GM18526 (cell line): ENCODE measurements around the gene PRDM5.

Source experiments
- POLR2A ChIP-seq: IDR thresholded peaks from 3 replicates; pipeline ENCODE4 v1.6.1; 2011; ENCODE audit not compliant: insufficient read length; ENCODE audit errors: extremely low read depth

Gene PRDM5

DNA sequence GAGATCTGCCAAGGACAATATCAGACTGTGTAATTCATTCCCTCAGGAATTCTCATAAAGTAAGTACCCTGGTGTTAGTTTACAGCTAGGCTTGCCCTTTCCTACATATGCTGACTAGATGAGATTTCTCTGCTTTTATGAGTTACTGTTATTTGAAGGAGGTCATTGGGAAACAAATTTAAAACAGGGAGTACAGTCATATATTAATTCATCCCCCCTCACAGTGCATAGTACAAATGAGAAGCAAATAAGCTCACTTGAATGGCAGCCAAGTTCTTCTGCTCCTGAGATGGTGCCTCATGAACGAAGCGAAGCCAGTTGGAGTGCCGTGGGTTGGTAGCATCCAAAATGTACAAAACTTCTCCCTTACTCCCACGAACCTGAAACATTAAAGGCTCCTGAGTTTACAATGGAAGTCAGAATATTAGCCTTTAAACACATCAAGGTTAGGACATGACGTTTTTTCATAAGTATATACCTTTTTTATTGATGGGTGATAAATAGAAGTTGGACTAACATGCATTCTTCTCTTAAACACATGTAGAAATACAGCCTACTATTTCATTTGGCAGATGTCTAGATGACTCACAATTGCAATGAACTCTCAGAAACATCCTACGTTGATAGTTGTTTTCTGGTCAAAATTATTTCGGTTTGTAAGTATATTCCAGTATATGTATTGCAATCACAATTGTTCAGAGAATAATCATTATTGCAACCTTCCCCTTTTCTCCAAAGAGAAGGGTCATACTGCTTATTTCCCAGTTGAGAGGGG is 69.2 kb downstream of the PRDM5 start:
- TF ChIP-seq POLR2A: no peak

DNA sequence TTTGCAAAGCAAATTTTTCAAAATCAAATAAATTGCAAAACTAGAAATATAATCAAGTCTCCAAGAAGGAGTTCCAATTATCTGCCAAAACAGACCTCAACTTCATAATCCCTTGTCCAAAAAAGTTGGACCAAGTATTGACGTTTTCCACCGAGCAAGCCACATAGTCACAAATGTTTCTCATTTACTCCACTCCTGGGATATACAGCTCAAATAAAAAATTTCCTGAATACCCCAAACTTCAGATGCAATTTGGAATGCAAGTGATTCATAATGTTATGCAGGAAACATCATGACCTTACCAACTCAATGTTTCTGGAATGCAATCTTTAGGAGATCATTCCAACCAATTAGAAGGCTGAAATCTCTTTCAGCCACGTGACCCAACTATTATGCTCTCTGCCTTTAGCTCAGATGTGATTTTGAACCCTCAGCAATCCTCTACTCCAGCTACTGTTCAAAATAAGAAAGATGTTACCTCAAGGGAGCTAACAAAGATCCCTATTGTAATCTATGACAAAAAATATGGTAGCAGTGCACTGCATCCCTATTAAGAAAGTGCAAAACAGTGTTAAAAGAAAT is 72.4 kb downstream of the PRDM5 start:
- no peak for TF ChIP-seq POLR2A

DNA sequence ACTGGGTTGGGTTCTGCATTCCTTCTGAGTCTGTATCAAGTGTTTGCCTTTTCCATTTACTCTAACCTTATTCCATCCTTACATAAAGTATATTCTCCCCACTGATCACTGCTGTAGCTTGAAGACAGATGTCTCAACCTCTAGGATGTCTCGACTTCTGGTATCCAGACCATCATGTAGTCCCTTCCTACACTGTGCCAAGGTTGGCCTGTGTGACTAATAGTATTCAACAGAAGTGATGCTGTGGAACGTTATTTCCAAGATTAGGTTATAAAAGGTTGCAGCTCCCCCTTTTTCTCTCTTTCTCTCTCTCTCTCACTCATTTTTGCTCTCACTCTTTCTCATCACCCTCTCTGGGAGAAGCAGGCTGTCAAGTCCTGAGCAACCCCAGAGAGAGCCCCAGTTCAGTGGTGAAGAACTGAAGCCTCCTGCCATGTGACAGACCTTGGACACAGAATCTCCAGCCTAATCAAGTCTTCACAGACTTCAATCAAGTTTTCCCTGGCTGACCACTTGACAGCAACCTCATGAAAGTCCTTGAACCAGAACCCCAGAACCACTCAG is 75.4 kb downstream of the PRDM5 start:
- no peak for TF ChIP-seq POLR2A

DNA sequence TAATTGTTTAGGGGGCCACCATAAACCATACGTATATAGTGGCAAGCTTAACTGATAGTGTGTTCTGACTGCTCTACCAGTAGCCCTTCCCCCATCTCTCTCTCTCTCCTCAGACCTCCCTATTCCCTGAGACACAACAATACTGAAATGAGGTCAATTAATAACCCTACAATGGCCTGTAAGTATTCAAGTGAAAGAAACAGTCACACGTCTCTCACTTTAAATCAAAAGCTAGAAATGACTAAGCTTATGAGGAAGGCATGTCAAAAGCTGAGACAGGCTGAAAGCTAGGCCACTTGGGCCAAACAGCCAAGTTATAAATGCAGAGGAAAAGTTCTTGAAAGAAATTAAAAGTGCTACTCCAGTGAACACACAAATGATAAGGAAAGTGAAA is 78.0 kb downstream of the PRDM5 start:
- TF ChIP-seq POLR2A: no peak

DNA sequence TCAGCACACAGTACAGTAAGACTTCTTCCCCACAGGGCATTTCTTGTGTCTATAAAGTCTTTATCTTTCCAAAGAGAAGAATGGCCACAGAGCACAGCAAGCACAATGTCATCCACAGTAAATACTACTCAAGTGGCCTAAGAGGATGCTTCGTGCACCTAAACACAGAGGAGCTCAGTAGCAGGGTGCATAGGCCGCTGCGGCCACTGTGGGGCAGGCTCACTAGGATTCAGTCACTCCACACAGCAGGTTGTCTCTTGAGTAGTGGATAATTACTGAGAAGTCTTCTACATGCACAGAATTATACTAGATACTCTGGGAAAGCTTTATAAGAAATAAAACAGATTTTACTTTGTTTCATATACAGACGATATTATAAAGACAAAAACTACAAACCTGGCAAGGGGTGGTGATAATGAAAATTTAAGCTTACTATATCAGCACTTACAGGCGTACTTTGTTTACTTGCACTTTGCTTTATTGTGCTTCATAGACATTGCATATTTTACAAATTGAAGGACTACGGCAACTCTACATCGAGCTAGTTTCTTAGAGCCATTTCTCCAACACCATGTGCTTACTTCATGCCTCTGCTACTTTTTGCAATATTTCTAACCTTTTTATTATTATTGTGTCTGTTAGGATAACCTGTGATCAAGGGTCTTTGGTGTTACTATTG is 78.5 kb downstream of the PRDM5 start:
- TF ChIP-seq POLR2A: no peak

DNA sequence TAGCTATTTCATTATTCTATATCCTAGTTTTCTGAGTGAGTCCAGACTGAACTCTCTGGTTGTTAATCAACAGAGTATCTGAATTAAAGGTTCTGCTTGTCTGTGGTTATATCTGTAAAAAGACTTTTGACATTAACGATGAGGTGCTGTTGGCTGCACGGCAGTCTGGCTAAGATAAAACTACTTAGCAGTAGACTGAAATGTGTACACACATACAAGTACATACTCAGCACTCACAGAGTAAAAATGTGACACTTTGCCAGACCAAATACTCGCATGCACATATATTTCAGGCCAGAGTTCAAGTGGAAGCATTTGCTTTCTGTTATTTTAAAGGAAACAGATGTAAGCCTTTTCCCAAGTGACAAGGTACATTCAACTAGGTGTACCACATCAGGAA is 80.5 kb downstream of the PRDM5 start:
- TF ChIP-seq POLR2A: no peak

DNA sequence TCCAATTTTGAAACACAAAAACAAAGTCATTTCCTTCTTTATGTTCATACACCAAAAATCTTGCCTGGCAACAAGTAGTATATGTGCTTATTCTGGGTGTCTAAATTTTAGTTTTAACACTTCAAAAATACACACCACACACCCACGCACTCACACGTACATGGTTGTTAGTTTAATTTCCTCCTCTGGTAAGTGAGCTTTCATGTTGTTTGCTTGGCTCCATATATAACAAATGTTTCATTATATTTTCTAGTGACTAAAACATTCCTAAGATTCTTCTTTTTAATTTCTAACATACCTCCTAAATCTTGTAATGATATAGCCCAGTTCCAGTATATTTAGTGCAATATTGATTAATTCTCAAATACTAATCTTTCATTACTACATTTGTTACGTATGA is 80.9 kb downstream of the PRDM5 start:
- TF ChIP-seq POLR2A: no peak

DNA sequence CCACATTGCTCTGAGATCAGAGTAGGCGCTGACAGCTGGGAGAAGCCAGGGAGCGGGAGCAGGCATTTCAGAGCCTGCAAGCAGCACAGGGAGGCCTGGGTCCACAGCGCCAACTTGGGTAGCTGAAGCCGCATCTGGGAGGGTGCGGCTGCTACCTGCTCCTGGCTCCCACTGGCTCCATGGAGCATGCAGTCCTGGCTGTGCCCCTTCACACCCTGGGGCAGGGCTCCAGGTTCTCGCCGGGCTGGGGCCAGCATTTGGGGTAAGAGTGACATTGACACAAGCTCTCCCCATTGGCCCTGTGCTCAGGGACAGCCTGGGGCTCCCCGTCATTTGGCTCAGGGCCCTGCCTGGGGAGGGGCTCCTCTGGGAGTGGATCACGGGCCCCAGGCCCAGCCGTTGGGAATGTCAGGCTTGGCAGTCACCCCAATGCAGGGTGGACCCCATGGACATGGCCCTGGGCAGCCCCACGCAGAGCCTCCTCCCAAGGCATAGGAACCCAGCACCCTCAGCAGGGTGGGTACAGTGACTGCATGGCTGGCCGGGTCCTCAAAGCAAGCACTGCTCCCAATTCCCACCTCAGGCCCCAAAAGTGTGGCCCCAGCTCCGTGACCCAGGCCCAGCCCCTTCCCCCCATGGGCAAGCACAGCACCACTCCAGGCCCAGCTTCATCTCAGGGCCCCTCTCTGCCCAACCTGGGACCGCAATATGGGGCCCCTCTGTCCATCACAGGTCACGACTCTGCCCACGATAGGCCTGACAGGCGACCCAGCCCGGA is 82.4 kb downstream of the PRDM5 start:
- no peak for TF ChIP-seq POLR2A

DNA sequence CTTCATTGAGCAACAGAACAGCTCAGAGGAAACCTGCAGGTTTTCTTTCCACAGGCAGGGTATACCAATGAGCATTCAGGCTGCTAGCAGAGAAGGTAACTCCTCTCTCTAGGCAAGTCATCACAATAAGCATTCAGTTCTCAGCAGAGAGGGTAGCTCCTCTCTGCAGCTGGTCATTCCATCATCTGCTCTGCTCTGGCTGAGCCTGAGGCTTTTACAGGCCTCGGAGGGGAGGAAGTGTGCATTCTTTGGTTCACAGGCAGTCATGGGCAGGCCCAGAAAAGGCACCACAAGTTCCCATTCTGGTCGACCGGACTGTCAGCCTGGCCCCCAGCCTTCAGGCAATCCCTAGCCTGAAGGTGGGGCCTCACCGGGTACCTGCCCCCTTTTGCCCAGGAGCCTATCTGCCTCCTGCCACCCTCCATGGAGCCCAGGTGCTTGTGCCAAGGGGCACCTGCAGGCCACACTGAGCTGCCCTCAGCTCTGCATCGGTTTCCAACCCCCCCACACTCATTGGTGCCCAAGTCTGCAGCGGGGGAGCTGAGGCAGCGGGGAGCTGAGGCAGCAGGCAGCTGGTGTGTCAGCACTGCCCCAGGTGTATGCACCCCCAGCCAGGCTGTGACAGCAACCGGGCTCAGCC is 83.1 kb downstream of the PRDM5 start:
- TF ChIP-seq POLR2A: no peak

DNA sequence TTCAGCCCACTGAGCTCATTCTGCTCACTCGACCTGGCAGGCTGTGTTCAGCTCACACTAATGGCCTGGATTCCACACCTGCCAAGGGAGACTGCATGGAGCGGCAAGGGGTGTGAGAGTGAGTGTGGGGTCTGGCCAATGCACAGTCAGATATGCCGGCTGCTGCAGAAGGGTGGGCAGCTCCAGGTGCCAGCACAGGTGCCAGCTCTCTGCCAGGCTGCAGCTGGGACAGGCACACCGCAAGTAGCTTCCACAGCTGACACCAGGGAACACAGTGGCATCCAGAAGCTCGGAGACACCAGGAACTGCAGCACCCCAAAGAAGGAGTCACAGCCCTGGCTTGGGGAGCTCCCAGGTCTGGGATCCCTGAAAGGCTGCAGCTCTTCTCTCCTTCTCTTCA is 83.7 kb downstream of the PRDM5 start:
- no peak for TF ChIP-seq POLR2A

DNA sequence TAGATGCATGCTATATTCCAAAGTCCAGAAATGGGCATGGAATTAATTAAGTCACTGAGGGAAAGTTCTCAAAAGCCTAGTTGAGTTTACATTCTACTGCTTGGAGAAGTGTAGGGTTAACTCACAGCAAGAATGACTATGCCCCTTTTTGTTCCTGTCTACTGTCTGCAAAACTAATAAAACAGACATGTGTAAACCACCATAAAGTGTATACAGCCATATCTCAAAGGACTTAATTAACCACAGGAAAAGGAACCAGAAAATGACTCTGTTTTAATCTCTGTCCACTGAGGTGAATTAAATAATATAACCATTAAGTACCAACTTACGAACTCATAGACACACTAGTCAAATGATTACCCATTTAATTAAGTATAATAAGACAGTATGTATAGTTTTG is 84.9 kb downstream of the PRDM5 start:
- no peak for TF ChIP-seq POLR2A

DNA sequence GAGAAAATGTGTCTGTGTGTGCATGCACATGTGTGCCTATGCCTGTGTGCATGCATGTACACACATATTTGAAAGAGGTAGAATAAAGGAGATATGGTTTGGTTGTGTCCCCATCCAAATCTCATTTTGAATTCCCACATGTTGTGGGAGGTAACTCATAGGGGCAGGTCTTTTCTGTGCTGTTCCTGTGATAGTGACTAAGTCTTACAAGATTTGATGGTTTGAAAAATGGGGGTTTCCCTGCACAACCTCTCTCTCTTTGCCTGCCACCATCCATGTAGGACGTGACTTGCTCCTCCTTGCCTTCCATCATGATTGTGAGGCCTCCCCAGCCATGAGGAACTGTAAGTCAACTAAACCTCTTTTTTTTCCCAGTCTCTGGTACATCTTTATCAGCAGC is 87.2 kb downstream of the PRDM5 start:
- TF ChIP-seq POLR2A: no peak

DNA sequence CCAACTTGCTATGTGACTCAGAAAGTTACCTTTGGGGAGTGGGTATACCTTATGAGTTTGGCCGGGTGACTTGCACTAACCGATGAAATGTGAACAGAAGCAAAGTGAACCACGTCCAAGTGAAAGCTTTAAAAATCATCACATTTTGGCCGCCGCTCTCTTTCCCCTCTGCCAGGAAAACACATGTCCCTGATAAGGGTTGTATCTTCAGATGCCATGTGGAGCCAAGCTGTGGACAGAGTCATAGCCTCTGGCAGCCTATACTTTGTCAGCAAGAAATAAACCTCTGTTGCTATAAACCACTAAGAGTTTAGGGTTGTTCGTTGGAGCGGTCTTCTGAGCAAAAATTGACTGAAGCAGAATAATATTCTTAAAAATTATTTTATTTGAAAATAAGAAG is 92.3 kb downstream of the PRDM5 start:
- TF ChIP-seq POLR2A: no peak

DNA sequence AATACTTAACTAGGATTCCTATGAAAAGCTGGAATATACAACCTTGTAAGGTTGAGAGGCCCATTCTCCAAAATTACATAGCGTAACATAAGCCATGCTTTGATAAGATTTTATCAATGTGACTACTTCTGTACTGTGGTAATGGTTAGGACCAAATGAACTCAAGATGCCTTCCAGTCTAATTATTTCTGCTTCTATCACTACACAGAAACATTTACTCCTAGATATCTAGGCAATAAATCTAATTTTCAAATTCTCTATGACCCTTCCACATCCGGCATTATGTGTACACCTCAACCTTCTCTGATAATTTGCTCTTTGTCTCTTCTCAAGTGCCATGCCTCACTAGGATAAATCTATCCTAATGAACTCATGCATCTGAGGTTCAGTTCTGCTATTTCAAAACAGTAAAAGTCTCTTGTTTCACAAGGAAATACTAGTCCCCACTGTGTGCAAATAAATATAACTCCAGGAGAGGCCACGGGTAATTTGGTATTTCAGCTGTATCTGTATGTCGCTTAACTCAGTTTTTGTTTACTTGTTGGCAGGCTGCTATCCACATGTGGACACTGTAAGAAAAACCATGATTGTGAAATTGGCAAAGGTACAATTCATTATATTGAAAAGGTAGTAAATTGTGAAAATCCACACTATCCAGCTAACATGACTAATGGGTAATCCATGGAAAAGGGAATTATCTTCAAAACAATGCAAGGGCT is 93.3 kb downstream of the PRDM5 start:
- no peak for TF ChIP-seq POLR2A
